Body of pancreas (tissue), 4 donors: Measurements from ENCODE around the gene CDC37. TPM values are rescaled to one million over a fixed set of nuclear protein-coding genes. Genes with fewer than 3 reads are reported as not detected.
"Not testable (repeated sequence)": the region's sequence is repeated elsewhere in the genome, so short reads cannot be mapped to it uniquely, and the experiment has no call there.

Experiments used
- ATAC-seq: fragments of 150-250 bp; one replicate; pipeline ENCODE4 v1.9.1; 2016
- DNase-seq, 4 donors: peaks; one replicate each; pipeline ENCODE4 v3.0.0-alpha.2; 2019
- H3K27ac ChIP-seq, 4 donors: fragments of 200-600 bp; sonication (generic); 1 replicate in 3 of 4; 2 replicates in 1 of 4; pipeline versions ENCODE4 v1.5.1 to v1.6.1; 2016 to 2019; ENCODE audit warnings: mild to moderate bottlenecking in 1 of 4, mixed read lengths in 1 of 4, moderate library complexity in 1 of 4
- H3K27me3 ChIP-seq, 2 donors: fragments of 200-600 bp; sonication (generic); one replicate each; pipeline ENCODE4 v1.6.0; 2016; ENCODE audit warnings: mild to moderate bottlenecking in 1 of 2
- H3K36me3 ChIP-seq, 2 donors: fragments of 200-600 bp; sonication (generic); replicated peaks in 1 of 2; 2 replicates each; pipeline ENCODE4 v1.5.1; 2016; ENCODE audit warnings: low read depth in 2 of 2; ENCODE audit not compliant: insufficient read depth in 1 of 2
- H3K4me1 ChIP-seq: fragments of 200-600 bp; sonication (generic); one replicate; pipeline ENCODE4 v1.6.0; 2016
- H3K4me3 ChIP-seq, 2 donors: fragments of 200-600 bp; sonication (generic); 1 replicate in 1 of 2; 2 replicates in 1 of 2; pipeline ENCODE4 v1.5.1; 2016 to 2019
- H3K9me3 ChIP-seq, 3 donors: fragments of 200-600 bp; sonication (generic); 1 replicate in 2 of 3; 2 replicates in 1 of 3; pipeline ENCODE4 v1.5.1; 2016
- CTCF ChIP-seq, 7 experiments: fragments of 450-650 bp in 4 of 7; fragments of 200-600 bp in 3 of 7; sonication (generic) in 3 of 7; IDR thresholded peaks; one replicate each; pipeline ENCODE4 v1.5.1; 2016 to 2019; ENCODE audit warnings: antibody characterized with exemption in 7 of 7
- POLR2A ChIP-seq, 3 donors: fragments of 450-650 bp; IDR thresholded peaks; one replicate each; pipeline ENCODE4 v1.6.1; 2016; ENCODE audit warnings: antibody characterized with exemption in 3 of 3, mild to moderate bottlenecking in 2 of 3
- WGBS, 2 donors: methylation state at CpG; one replicate each; pipeline ENCODE4 v1.1.5; 2017; 5-methylcytosine and 5-hydroxymethylcytosine counted together
- intact Hi-C: fragments of 100-400 bp; cut with DNase I; formaldehyde crosslinking; loops from one replicate; pipeline ENCODE4 v1.15.1; 2023
- total RNA-seq, 2 donors: library from RNA; depleted of rRNA; stranded (reverse); fragments of >200 nt; gene quantifications; one replicate each; pipeline ENCODE4 v1.1.0, GENCODE V29; 2016

CDC37 gene
- total RNA-seq, 2 donors from 2014 or later = 89.7 to 122 TPM

- Histone ChIP-seq H3K27ac (no peak overlapping the region), H3K4me3 (no peak overlapping the region), H3K36me3 (no peaks in the 10 kb centered on the region), H3K27me3 (peaks cover 0 to 10% of the 10 kb centered on the region in 2 donors), H3K4me1 (peaks cover 30% of the 10 kb centered on the region), H3K9me3 (no peaks in the 10 kb centered on the region)
- intact Hi-C loops = no loop called here
- 52 to 70% methylated on average over 6 of the region's 6 CpGs for WGBS, 2 donors
- TF ChIP-seq CTCF (IDR thresholded peaks at IDR 0.05) (no peak), POLR2A (IDR thresholded peaks at IDR 0.05) (no peak)
- ATAC-seq (no peak), DNase-seq (no peak)
Observed at GRCh38 chr19:10406191-10406590, 2.8 kb upstream of the CDC37 start.

GRCh38 chr19:10404888-10405820 is 1.8 kb upstream of the CDC37 start:
- Histone ChIP-seq H3K27me3 (peaks cover 0 to 10% of the 10 kb centered on the region in 2 donors), H3K4me3 (no peak overlapping the region), H3K27ac (no peak overlapping the region), H3K4me1 (peaks cover 40% of the 10 kb centered on the region), H3K9me3 (no peaks in the 10 kb centered on the region), H3K36me3 (no peaks in the 10 kb centered on the region)
- ATAC-seq (no peak), DNase-seq (no peak)
- WGBS, 2 donors = 5 to 12% methylated on average over 29 to 43 of the region's 43 CpGs
- intact Hi-C loops = no loop called here
- TF ChIP-seq CTCF (IDR thresholded peaks at IDR 0.05) = no peak
- TF ChIP-seq POLR2A (IDR thresholded peaks at IDR 0.05) = no peak

- no peaks in the 10 kb centered on the region for H3K9me3 ChIP-seq
- peaks cover 43% of the 10 kb centered on the region for H3K4me1 ChIP-seq
- TF ChIP-seq CTCF (IDR thresholded peaks at IDR 0.05) = no peak
- TF ChIP-seq POLR2A (IDR thresholded peaks at IDR 0.05) = peak in 2 of 3 donors; percentile 7
- H3K27ac ChIP-seq = peak overlapping the region in 3 of 4 donors; percentile 55 to 80 (median 71)
- intact Hi-C loops = no loop called here
- peak overlapping the region; percentile 80 to 82 for H3K4me3 ChIP-seq
- DNase-seq (peak in 1 of 4 donors; percentile 28), ATAC-seq (no peak)
- no peaks in the 10 kb centered on the region for H3K36me3 ChIP-seq
- H3K27me3 ChIP-seq = peaks cover 0 to 10% of the 10 kb centered on the region in 2 donors
- 1% methylated on average over 15 of the region's 15 CpGs for WGBS, 2 donors
Observed at GRCh38 chr19:10402441-10403038, 802 bp downstream of the CDC37 start.

- Histone ChIP-seq H3K27ac (no peak overlapping the region), H3K36me3 (peaks cover 0 to 4% of the 10 kb centered on the region in 2 donors), H3K9me3 (no peaks in the 10 kb centered on the region), H3K4me3 (no peak overlapping the region), H3K27me3 (peaks cover 0 to 8% of the 10 kb centered on the region in 2 donors), H3K4me1 (peaks cover 40% of the 10 kb centered on the region)
- intact Hi-C loops = loop anchor here (10.0 kb wide), 1 partner anchor 465 kb away; the partner anchor contains the start of gene OLFM2
- WGBS, 2 donors = 87 to 90% methylated on average over 2 to 7 of the region's 8 CpGs
- no peak for ATAC-seq
- TF ChIP-seq POLR2A (IDR thresholded peaks at IDR 0.05) (no peak), CTCF (IDR thresholded peaks at IDR 0.05) (no peak)
- DNase-seq = no peak
Observed at GRCh38 chr19:10399878-10400277, 3.5 kb downstream of the CDC37 start.

- H3K27ac ChIP-seq, H3K9me3 ChIP-seq, DNase-seq, H3K27me3 ChIP-seq, ATAC-seq, H3K36me3 ChIP-seq, H3K4me3 ChIP-seq: not testable (repeated sequence)
- 67 to 82% methylated on average over 6 to 8 of the region's 8 CpGs for WGBS, 2 donors
- intact Hi-C loops = loop anchor here (10.0 kb wide), 1 partner anchor 465 kb away; the partner anchor contains the start of gene OLFM2
- H3K4me1 ChIP-seq = peaks cover 34% of the 10 kb centered on the region
Observed at GRCh38 chr19:10399340-10399739, 4.0 kb downstream of the CDC37 start.
